ENCODE measurements around the gene RXRG. TPM values are rescaled to one million over a fixed set of nuclear protein-coding genes. Genes with fewer than 3 reads are reported as not detected.

RXRG gene
- total and polyA plus RNA-seq, 11 donors: 0.91 to 11.4 (median 2.3) TPM

DNA sequence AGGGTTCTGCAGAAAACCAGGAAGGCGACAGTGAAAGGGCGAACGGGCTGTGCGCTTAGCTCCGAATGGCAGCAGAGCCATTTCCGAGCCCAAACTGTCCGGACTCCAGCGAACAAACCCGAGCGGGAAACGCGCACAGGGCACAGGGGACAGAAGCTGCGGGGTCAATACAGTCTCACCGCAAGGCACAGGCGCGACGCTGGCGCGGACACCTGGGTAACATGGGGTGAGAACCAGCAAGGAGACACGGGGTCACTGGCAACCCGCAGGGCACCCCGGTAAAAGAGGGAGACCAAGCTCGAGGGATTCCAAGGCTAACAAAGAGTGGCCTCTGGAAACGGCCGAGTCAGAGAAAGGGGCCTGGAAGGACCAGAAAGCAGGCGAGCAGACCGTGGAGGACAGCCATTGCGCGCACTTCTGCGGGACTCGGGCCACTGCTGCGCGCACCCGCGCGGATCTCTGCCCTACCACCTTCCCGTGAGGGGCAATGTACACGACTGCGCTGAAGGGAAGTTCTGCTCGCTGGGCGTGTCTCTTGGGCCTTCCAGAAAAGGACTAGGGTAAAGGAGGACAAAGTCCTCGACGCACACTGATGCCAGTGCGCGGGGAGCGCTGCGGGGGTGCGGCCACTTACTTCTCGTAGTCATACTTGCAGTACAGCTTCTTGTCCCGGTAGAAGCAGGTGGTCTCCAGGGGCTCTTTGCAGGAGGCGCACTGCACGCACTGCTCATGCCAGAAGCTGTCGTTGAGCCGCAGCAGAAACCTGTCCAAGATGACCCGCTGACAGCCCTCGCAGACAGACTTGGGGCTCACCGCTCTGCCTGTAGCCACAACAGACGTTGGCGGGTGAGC, 92.3 kb downstream of the RXRG start:
- Histone ChIP-seq H3K27me3 (peaks cover 52 to 100% (median 94%) of the 10 kb centered on the region in 9 donors), H3K4me3 (peak overlapping the region in 1 of 12 donors; percentile 5), H3K4me1 (peaks cover 0 to 46% (median 20%) of the 10 kb centered on the region in 12 donors), H3K36me3 (no peaks in the 10 kb centered on the region), H3K9me3 (no peaks in the 10 kb centered on the region), H3K27ac (no peak overlapping the region)
- DNase-seq: no peak
- peak in 2 of 4 donors; percentile 7 to 23 for ATAC-seq
- intact Hi-C loops (cut with DNase I): no loop called here
- TF ChIP-seq, protein P1, sequence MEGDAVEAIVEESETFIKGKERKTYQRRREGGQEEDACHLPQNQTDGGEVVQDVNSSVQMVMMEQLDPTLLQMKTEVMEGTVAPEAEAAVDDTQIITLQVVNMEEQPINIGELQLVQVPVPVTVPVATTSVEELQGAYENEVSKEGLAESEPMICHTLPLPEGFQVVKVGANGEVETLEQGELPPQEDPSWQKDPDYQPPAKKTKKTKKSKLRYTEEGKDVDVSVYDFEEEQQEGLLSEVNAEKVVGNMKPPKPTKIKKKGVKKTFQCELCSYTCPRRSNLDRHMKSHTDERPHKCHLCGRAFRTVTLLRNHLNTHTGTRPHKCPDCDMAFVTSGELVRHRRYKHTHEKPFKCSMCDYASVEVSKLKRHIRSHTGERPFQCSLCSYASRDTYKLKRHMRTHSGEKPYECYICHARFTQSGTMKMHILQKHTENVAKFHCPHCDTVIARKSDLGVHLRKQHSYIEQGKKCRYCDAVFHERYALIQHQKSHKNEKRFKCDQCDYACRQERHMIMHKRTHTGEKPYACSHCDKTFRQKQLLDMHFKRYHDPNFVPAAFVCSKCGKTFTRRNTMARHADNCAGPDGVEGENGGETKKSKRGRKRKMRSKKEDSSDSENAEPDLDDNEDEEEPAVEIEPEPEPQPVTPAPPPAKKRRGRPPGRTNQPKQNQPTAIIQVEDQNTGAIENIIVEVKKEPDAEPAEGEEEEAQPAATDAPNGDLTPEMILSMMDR (IDR thresholded peaks at IDR 0.05): no peak
- TF ChIP-seq POLR2A (IDR thresholded peaks at IDR 0.05): no peak
- 2 to 4% (median 4%) methylated on average over 45 to 59 of the region's 59 CpGs for WGBS, 4 donors

DNA sequence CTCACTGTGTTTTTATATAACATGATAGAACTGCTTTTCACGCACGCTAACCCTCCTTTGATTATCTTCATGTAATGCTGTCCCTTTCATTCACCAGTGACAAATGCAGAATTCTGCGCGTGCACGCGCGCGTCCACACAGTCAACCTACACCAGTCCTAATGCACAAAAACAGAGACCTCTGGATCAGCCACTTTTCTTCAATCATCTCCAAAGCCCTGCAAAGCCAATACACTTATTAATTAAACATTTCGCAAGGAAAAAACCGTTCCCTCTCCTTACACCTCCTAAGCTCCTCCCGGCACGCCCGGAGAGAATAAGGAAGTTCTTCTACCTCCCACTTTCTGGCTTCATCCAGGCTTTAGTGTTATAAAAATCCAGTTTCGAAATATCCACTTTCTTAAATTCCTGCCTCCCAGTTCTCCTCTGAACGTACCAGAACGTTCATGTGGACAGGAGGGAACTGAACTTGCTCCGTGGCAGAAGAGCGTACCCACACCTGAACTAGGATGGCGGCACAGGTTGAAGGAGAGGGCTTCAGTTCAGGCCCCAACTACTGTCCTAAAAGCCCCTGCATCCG, 93.0 kb downstream of the RXRG start:
- intact Hi-C loops (cut with DNase I): no loop called here
- ATAC-seq: no peak

More for the DNA sequence above, 93.0 kb downstream of the RXRG start:
- peaks cover 51 to 100% (median 97%) of the 10 kb centered on the region in 9 donors for H3K27me3 ChIP-seq
- DNase-seq: no peak
- H3K4me1 ChIP-seq: peaks cover 0 to 46% (median 20%) of the 10 kb centered on the region in 12 donors
- H3K9me3 ChIP-seq: no peaks in the 10 kb centered on the region
- TF ChIP-seq POLR2A (IDR thresholded peaks at IDR 0.05): no peak
- TF ChIP-seq, protein P1 (IDR thresholded peaks at IDR 0.05): no peak
- H3K27ac ChIP-seq: no peak overlapping the region
- WGBS, 4 donors: 7 to 10% (median 9%) methylated on average over 20 of the region's 20 CpGs
- H3K36me3 ChIP-seq: no peaks in the 10 kb centered on the region
- H3K4me3 ChIP-seq: no peak overlapping the region

Other genes starting within 250 kb of the RXRG start
- gene LMX1A, start 88.4 kb downstream of the RXRG start, total RNA-seq: under 1 TPM in 5 of 9 donors, not detected in 4; 0.07 to 0.37 (median 0.16) TPM
- under 1 TPM in 1 of 2 donors, not detected in 1; 0.03 TPM for gene LMX1A, start 88.4 kb downstream of the RXRG start, polyA plus RNA-seq
- 1 to 10 TPM in 1 of 9 donors, under 1 TPM in 4, not detected in 4; 0.17 to 1.0 (median 0.44) TPM for gene LRRC52, start 98.9 kb upstream of the RXRG start, total RNA-seq
- gene LRRC52, start 98.9 kb upstream of the RXRG start, polyA plus RNA-seq: under 1 TPM; 0.12 to 0.15 TPM
- 1,000 to 10,000 TPM in 1 of 9 donors, 100 to 1,000 TPM in 8; 408 to 1,027 (median 747) TPM for gene MGST3, start 186.1 kb upstream of the RXRG start, total RNA-seq
- 1,000 to 10,000 TPM in 1 of 2 donors, 100 to 1,000 TPM in 1; 399 to 1,314 TPM for gene MGST3, start 186.1 kb upstream of the RXRG start, polyA plus RNA-seq